Neural crest cell (in vitro differentiated cells): ENCODE results near the gene SLC5A11. TPM values are rescaled to one million over a fixed set of nuclear protein-coding genes. Genes with fewer than 3 reads are reported as not detected.
A peak's percentile ranks its signal among the peaks of the same experiment; 100 is the strongest.
"Not testable (repeated sequence)": the region's sequence is repeated elsewhere in the genome, so short reads cannot be mapped to it uniquely, and the experiment has no call there.

Experiments used
- DNase-seq: peaks from one replicate; pipeline ENCODE4 v3.0.0; 2021; ENCODE audit warnings: low read depth, mixed read lengths, low spot score
- H3K27ac Mint-ChIP-seq: one replicate; pipeline ENCODE4 v1.8.0; 2021; ENCODE audit warnings: mild to moderate bottlenecking, mixed read lengths; ENCODE audit not compliant: unreplicated experiment
- H3K27me3 Mint-ChIP-seq: 2 replicates; pipeline ENCODE4 v1.8.0; 2021; ENCODE audit warnings: low read depth, mild to moderate bottlenecking, mixed read lengths
- H3K36me3 Mint-ChIP-seq: 2 replicates; pipeline ENCODE4 v1.8.0; 2021; ENCODE audit warnings: low read depth, mild to moderate bottlenecking, mixed read lengths
- H3K4me1 Mint-ChIP-seq: 2 replicates; pipeline ENCODE4 v1.8.0; 2021; ENCODE audit warnings: mixed read lengths
- H3K4me3 Mint-ChIP-seq: one replicate; pipeline ENCODE4 v1.8.0; 2021; ENCODE audit warnings: mild to moderate bottlenecking, mixed read lengths
- H3K9me3 Mint-ChIP-seq: 2 replicates; pipeline ENCODE4 v1.8.0; 2021; ENCODE audit warnings: mixed read lengths
- total RNA-seq: library from RNA; stranded (reverse); gene quantifications from 2 replicates; pipeline ENCODE4 v1.2.1, GENCODE V29; 2021
- TF ChIP-seq, protein P1 (sequence below): fragments of 200-600 bp; sonication (generic); conservative IDR thresholded peaks from 2 replicates; pipeline ENCODE4 v1.5.0; 2021; ENCODE audit warnings: antibody characterized with exemption, mild to moderate bottlenecking

The SLC5A11 gene
- total RNA-seq, 1 donor from 2014 or later, result not detected

DNA sequence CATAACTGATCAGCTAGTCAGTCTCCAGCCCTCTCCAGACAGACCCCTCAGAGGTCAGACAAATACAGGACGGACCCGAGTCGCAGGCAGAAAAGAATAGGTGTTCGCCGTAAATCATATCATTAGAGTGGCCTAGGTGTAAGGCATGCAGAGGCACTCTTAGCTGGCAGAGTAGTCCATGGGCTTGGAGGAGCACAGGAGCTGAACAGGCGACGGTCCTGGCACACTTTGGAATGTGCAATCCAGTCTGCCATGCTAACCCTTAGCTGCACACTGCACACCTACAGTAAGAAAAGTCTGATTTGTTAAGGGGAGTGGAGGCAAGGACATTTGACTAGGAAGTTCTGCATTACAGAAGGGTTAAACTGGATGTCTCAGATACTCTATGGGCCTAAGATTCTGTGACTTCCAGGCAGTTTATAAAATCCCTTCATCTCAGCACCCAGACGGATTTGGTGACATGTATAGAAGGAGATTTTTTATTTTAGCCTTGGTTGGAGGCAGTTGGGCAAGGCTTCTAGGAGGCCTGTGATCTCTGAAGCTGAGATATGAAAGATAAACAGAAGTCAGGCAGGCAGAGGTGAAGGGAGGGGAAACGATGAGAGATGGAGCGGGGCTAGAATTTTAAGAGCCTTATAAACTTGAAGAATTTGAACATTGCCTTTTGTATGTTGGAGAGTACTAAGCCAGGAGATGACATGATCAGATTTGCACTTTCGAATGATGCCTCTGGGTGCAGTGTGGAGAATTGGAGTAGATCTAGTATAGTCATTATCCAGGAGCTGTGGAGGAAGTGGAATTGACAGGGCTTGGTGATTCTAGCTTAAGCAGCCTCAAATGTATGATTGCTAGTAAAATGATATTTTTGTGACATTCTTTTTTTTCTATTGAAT, 34.6 kb upstream of the SLC5A11 start:
- H3K27me3 Mint-ChIP-seq, result no peaks in the 10 kb centered on the region
- no peak overlapping the region for H3K4me3 Mint-ChIP-seq
- H3K4me1 Mint-ChIP-seq, result no peaks in the 10 kb centered on the region
- H3K36me3 Mint-ChIP-seq, result peaks cover 23% of the 10 kb centered on the region
- no peak for DNase-seq
- H3K9me3 Mint-ChIP-seq, result no peaks in the 10 kb centered on the region
- H3K27ac Mint-ChIP-seq, result no peak overlapping the region
- TF ChIP-seq, protein P1, sequence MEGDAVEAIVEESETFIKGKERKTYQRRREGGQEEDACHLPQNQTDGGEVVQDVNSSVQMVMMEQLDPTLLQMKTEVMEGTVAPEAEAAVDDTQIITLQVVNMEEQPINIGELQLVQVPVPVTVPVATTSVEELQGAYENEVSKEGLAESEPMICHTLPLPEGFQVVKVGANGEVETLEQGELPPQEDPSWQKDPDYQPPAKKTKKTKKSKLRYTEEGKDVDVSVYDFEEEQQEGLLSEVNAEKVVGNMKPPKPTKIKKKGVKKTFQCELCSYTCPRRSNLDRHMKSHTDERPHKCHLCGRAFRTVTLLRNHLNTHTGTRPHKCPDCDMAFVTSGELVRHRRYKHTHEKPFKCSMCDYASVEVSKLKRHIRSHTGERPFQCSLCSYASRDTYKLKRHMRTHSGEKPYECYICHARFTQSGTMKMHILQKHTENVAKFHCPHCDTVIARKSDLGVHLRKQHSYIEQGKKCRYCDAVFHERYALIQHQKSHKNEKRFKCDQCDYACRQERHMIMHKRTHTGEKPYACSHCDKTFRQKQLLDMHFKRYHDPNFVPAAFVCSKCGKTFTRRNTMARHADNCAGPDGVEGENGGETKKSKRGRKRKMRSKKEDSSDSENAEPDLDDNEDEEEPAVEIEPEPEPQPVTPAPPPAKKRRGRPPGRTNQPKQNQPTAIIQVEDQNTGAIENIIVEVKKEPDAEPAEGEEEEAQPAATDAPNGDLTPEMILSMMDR, result no peak

DNA sequence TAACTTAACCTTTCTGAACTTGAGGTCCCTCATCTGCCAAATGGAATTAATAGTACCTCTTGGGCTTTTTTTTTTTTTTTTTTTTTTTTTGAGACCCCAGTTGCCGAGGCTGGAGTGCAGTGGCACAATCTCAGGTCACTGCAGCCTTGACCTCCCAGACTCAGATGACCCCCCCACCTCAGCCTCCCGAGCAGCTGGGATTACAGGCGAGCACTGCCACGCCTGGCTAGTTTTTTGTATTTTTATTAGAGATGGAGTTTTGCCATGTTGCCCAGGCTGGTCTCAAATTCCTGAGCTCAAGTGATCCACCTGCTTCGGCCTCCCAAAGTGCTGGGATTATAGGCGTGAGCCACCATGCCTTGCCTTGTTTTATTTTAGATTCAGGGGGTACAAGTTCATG, 33.0 kb upstream of the SLC5A11 start:
- not testable (repeated sequence) for H3K9me3 Mint-ChIP-seq, H3K4me1 Mint-ChIP-seq, DNase-seq, H3K27me3 Mint-ChIP-seq, H3K27ac Mint-ChIP-seq, H3K4me3 Mint-ChIP-seq
- H3K36me3 Mint-ChIP-seq, result peaks cover 20% of the 10 kb centered on the region

DNA sequence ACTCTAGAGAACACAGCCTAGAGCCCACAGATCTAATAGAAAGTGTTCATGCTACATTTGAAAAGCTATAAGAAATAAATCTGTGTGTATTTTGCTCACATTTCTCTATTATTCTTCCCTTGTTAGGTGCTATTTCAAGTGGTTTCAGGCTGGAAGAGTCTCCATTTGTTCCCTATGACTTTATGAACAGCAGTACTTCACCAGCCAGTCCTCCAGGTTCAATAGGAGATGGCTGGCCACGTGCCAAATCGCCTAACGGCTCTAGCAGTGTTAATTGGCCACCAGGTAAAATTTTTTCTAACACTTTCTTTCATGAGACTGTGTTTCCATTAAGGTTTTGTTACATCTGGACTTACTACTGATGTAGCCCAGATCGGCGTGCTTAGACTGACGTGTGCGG, 30.7 kb upstream of the SLC5A11 start:
- no peak for DNase-seq
- no peaks in the 10 kb centered on the region for H3K9me3 Mint-ChIP-seq
- H3K36me3 Mint-ChIP-seq, result peaks cover 21% of the 10 kb centered on the region
- TF ChIP-seq, protein P1, result no peak
- H3K27ac Mint-ChIP-seq, result peak overlapping the region; percentile 14
- H3K4me3 Mint-ChIP-seq, result no peak overlapping the region
- H3K4me1 Mint-ChIP-seq, result no peaks in the 10 kb centered on the region
- H3K27me3 Mint-ChIP-seq, result no peaks in the 10 kb centered on the region

DNA sequence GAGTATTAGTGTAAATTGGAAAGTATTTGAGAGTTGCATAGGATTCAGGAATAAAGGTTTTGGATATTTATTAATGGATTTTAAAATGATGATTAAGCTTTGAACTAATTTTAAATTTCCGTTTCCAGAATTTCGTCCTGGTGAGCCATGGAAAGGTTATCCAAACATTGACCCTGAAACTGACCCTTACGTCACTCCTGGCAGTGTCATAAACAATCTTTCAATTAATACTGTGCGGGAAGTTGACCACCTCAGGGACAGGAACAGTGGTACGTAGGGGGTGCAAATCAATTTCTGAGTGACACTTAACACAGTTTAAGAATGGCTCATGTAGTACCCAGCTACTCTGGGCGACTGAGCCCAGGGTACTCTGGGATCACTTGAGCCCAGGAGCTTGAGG, 29.1 kb upstream of the SLC5A11 start:
- TF ChIP-seq, protein P1, result no peak
- H3K4me1 Mint-ChIP-seq, result no peaks in the 10 kb centered on the region
- H3K36me3 Mint-ChIP-seq, result peaks cover 17% of the 10 kb centered on the region
- no peaks in the 10 kb centered on the region for H3K27me3 Mint-ChIP-seq
- no peaks in the 10 kb centered on the region for H3K9me3 Mint-ChIP-seq
- no peak for DNase-seq
- H3K27ac Mint-ChIP-seq, result no peak overlapping the region
- H3K4me3 Mint-ChIP-seq, result no peak overlapping the region

DNA sequence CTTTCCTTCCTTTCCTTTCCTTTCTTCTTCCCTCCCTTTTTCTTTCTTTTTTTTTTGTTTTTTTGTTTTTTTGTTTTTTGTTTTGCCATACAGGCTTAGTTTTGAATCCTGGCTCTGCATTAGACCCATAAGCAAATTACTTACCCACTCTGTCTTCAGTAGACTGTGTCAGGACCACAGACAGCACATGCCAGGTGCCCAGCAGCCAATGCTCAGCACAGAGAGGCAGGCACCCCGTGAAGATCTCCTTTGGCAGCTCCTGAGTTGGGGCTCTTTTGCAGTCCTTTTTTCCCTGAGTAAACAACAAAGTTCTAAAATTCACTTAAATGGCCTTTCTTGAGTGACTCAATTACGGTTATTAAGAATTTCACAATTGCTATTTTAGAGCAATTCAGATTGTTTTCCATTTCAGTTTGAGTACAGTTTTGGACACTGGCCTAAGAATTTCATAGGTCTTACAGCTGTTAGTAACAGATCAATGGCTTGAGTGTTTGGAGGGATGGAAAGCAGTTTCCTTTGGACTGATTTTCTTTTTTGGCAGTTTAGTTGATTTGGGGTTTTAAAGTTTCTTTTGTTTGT, 26.2 kb upstream of the SLC5A11 start:
- no peak for DNase-seq
- TF ChIP-seq, protein P1, result no peak
- Mint-ChIP-seq H3K27me3 (no peaks in the 10 kb centered on the region), H3K9me3 (no peaks in the 10 kb centered on the region), H3K4me1 (no peaks in the 10 kb centered on the region), H3K36me3 (peaks cover 14% of the 10 kb centered on the region), H3K27ac (peak overlapping the region; percentile 63), H3K4me3 (no peak overlapping the region)

DNA sequence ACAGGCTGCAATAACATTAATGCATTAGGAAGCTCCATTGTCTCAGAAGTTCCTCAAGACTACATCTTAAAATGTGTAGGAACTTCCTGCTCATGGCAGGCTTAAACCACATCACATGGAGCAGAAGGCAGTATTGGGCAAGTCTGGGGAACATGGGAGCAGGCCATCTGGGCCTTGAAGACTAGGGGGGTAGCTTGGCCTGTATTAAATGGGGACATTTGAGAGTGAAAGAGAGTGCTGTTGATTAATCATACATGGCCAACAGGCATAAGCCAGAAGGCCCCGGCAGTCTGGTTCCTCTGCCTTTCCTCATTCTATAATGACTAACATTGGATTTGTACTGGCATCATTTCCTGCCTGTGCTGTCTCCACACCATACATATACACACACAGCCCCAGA, 25.2 kb upstream of the SLC5A11 start:
- H3K36me3 Mint-ChIP-seq, result peaks cover 8% of the 10 kb centered on the region
- no peak overlapping the region for H3K4me3 Mint-ChIP-seq
- TF ChIP-seq, protein P1, result no peak
- no peaks in the 10 kb centered on the region for H3K27me3 Mint-ChIP-seq
- no peak overlapping the region for H3K27ac Mint-ChIP-seq
- H3K9me3 Mint-ChIP-seq, result no peaks in the 10 kb centered on the region
- no peaks in the 10 kb centered on the region for H3K4me1 Mint-ChIP-seq
- DNase-seq, result no peak
